Kidney epithelial cell (primary cell): ENCODE measurements around the gene TFG. TPM values are rescaled to one million over a fixed set of nuclear protein-coding genes. Genes with fewer than 3 reads are reported as not detected.
A peak's percentile ranks its signal among the peaks of the same experiment; 100 is the strongest.

ENCODE experiments used
- DNase-seq: peaks from one replicate; pipeline ENCODE4 v3.0.0-alpha.2; 2010; ENCODE audit warnings: low read depth
- H3K27me3 ChIP-seq: 2 replicates; pipeline ENCODE4 v1.6.0; 2011; ENCODE audit warnings: low read length; ENCODE audit not compliant: control insufficient read depth, insufficient read depth
- H3K36me3 ChIP-seq: 2 replicates; pipeline ENCODE4 v1.5.1; 2011; ENCODE audit warnings: low read length; ENCODE audit not compliant: control insufficient read depth, insufficient read depth
- H3K4me3 ChIP-seq: 2 replicates; pipeline ENCODE4 v1.5.1; 2011; ENCODE audit warnings: low read depth, mild to moderate bottlenecking, control low read depth, low read length
- total RNA-seq: library from RNA; depleted of rRNA; stranded (reverse); fragments of >200 nt; gene quantifications from 2 replicates; pipeline ENCODE4 v1.2.3, GENCODE V29; 2015
- TF ChIP-seq, protein P1 (sequence below): IDR thresholded peaks from 2 replicates; pipeline ENCODE4 v1.5.1; 2011; ENCODE audit warnings: mild to moderate bottlenecking, moderate library complexity, low read length, control low read depth, inconsistent platforms; ENCODE audit not compliant: insufficient read depth, poor library complexity, severe bottlenecking

TFG gene
- total RNA-seq, 1 donor from 2014 or later: 116 TPM

DNA sequence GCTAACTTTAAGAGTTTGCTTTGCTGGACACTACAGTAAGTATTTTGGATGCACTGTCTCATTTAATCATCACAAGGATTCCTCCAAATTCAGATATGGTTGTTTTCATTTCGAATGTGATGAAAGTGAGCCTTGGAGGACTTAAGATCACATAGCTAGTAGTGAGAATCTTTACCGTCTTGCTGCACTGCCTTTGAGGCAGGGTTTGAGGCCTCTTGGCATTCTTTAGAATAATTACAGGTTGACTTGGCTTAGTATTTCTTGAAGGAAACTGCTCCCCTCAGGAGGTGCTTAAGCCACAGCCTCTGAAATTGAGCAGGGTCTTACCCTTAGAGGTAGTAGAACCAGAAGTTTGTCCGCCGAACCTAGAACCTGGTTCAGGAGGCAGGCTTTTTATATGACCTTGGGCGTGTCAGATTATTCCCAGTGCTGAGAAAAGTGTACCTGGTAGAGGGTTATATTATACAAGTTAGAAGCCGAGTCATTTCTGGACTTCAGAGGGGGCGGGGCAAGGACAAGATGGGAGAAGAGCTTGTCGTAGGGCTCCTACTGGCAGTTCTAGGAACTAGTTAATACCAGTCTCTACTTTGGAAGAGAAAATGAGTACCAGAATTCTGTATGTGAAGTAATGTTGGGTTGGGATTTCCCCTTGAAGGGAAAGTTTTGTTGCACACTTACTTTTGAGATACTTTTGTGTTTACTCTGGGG lies 1.1 kb downstream of the TFG start:
- peak; percentile 14 for DNase-seq
- H3K27me3 ChIP-seq: no peaks in the 10 kb centered on the region
- H3K4me3 ChIP-seq: peak overlapping the region; percentile 56
- TF ChIP-seq, protein P1, sequence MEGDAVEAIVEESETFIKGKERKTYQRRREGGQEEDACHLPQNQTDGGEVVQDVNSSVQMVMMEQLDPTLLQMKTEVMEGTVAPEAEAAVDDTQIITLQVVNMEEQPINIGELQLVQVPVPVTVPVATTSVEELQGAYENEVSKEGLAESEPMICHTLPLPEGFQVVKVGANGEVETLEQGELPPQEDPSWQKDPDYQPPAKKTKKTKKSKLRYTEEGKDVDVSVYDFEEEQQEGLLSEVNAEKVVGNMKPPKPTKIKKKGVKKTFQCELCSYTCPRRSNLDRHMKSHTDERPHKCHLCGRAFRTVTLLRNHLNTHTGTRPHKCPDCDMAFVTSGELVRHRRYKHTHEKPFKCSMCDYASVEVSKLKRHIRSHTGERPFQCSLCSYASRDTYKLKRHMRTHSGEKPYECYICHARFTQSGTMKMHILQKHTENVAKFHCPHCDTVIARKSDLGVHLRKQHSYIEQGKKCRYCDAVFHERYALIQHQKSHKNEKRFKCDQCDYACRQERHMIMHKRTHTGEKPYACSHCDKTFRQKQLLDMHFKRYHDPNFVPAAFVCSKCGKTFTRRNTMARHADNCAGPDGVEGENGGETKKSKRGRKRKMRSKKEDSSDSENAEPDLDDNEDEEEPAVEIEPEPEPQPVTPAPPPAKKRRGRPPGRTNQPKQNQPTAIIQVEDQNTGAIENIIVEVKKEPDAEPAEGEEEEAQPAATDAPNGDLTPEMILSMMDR: peak; percentile 40
- no peaks in the 10 kb centered on the region for H3K36me3 ChIP-seq

DNA sequence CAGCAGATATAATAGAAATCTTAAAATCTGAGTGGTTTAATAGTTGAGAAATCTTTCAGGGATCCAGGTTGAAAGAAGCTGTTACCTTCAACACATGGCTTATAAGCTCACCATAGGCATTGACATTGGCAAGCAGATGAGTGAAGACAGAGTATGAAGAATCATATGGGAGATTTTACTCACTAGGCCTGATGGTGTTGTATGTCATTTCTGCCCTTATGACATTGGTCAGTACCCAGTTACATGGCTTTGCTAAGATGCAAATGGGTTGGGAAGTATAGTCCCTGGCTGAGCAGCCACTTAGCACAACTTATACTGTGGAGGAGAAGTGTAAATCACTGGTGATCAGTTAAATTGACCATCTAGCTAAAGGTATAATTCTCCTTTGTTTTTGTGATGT lies 5.9 kb downstream of the TFG start:
- no peak for DNase-seq
- peaks cover 1% of the 10 kb centered on the region for H3K36me3 ChIP-seq
- TF ChIP-seq, protein P1: no peak
- no peaks in the 10 kb centered on the region for H3K27me3 ChIP-seq
- H3K4me3 ChIP-seq: no peak overlapping the region

DNA sequence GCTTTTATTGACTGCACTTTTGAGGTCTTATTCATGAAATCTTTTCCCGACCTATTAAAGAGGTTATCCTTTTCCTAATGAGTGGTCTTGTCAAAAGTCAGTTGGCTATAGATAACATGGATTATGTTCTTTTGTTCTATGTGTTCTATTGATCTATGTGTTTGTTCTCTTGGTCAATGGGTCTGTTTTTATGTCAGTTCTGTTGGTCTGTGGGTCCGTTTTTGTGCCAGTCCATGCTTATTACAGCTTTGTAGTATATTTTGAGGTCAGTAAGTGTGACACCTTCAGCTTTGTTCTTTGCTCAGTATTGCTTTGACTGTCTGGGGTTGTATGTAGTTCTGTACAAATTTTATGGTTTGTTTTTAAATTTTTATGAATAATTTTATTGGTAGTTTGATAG lies 7.8 kb downstream of the TFG start:
- peaks cover 3% of the 10 kb centered on the region for H3K36me3 ChIP-seq
- DNase-seq: no peak
- TF ChIP-seq, protein P1: no peak
- H3K4me3 ChIP-seq: no peak overlapping the region
- H3K27me3 ChIP-seq: no peaks in the 10 kb centered on the region

DNA sequence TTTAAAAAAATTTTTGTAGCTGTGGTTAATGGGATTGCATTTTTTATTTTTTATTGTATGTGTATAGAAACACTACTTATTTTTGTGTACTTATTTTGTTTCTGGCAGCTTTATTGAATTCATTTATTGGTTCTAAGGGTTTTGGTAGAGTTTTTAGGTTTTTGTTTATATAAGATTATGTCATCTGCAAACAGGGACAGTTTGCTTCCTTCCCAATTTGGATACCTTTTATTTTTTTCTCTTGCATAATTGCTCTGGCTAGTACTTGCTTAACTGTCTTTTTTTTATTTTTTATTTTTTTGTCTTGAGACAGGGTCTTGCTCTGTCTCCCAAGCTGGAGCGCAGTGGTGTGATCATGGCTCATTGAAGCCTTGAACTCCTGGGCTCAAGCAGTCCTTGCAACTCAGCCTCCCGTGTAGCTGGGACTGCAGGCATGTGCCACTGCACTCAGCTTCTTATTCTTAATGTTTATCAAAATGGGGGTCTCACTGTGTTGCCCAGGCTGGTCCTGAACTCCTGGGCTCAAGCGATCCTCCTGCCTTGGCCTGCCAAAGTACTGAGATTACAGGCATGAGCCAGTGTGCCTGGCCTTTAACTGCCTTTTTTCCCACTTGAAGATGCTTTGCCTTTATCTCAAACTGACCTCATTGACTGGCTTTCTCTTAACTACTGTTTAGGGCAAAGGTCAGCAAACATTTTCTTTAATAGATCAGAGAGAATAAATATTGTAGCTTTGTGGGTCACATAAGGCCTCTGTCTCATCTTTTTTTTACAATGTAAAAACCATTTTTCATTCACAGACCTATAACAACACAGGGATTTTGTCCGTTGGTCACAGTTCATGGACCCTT lies 8.6 kb downstream of the TFG start:
- Histone ChIP-seq H3K36me3 (peaks cover 3% of the 10 kb centered on the region), H3K27me3 (no peaks in the 10 kb centered on the region)

DNA sequence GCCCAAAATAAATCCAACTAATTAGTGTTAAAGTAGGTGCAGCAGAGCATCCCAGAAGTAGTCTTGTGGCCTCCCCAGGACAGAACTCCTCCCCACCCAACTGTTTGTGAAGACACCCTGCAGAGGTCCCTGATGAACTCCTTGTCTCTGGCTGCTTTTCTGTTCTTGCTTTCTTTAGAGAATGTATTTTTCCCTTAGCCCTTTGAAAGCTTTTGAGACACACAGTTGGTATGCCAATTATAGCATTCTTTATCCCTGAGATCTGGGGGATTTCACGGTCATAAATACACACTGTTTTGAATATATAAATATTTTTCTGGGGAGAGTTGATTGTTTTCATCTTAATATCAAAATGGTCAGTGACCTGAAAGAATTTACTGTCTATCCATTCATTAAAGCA lies 9.8 kb downstream of the TFG start:
- Histone ChIP-seq H3K27me3 (no peaks in the 10 kb centered on the region), H3K36me3 (peaks cover 3% of the 10 kb centered on the region), H3K4me3 (no peak overlapping the region)
- TF ChIP-seq, protein P1: no peak
- DNase-seq: no peak

More for the DNA sequence above, 8.6 kb downstream of the TFG start:
- no peak overlapping the region for H3K4me3 ChIP-seq
- no peak for DNase-seq
- TF ChIP-seq, protein P1: no peak
